NT2/D1 (cell line): ENCODE data around the gene SSMEM1.

Experiments
- SUZ12 ChIP-seq: IDR thresholded peaks from 2 replicates; pipeline ENCODE4 v1.6.1; 2011; ENCODE audit not compliant: insufficient read length, insufficient read depth; ENCODE audit errors: extremely low read depth
- YY1 ChIP-seq: IDR thresholded peaks from 2 replicates; pipeline ENCODE4 v1.6.1; 2011; ENCODE audit not compliant: insufficient read length, insufficient read depth
- ZNF274 ChIP-seq: IDR thresholded peaks from 2 replicates; pipeline ENCODE4 v1.6.1; 2011; ENCODE audit warnings: mild to moderate bottlenecking, low read depth, low read length

GRCh38 chr7:130182990-130183389 lies 24.7 kb upstream of the SSMEM1 start:
- TF ChIP-seq YY1 (no peak), ZNF274 (no peak), SUZ12 (no peak)
